HuH-7 (cell line): ENCODE results near the gene KCNN3.
"Not testable (repeated sequence)": the region's sequence is repeated elsewhere in the genome, so short reads cannot be mapped to it uniquely, and the experiment has no call there.

Experiments
- DNase-seq: peaks from one replicate; pipeline ENCODE4 v3.0.0; 2011; ENCODE audit warnings: low spot score

The KCNN3 gene

DNA sequence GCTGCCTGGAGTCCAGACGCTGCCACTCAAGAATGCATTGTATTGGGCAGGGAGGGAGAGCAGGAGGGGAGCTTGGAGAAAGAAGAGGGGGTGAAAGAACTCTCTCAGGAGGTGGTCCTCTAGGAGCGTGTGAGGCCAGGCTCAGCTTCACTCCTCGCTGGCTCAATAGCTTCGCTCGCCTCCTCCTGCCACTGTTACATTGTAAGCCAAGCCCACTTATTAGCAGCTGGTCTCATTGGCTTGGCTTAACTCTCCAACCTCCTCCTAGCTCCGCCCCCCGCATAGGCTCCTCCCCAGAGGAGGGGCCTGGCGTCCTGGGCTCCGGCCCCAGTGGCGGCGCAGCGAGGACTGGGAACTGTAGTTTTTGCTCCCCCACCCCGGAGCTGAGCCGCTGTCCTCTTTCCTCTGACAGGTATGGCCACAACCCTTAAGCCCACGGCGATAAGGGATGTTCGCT is at the start of gene KCNN3:
Gene KCNN3 (minus strand): TSS at position 167 of the 457 bp plus-strand sequence. CDS start 317 bp downstream, outside the sequence.
- peak; percentile 98 for DNase-seq

DNA sequence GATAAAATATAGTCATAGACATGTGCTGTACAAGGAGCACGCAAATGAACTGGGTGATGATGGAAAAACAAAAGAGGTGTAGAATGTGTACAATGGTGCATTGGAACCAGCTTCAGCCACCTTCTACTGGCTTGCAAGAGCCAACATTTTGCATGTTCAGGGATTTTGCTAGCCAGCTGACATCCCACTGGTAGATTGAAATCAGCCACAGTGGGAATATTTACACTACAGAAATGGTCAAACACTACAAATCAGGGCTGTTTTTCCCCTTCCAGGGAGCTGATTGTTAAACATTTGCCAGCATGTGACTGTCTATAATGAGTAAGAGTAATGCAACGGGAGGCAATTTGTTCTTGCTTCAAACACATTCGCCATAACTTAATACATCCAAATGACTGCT is 43.2 kb upstream of the KCNN3 start:
- DNase-seq, result no peak

DNA sequence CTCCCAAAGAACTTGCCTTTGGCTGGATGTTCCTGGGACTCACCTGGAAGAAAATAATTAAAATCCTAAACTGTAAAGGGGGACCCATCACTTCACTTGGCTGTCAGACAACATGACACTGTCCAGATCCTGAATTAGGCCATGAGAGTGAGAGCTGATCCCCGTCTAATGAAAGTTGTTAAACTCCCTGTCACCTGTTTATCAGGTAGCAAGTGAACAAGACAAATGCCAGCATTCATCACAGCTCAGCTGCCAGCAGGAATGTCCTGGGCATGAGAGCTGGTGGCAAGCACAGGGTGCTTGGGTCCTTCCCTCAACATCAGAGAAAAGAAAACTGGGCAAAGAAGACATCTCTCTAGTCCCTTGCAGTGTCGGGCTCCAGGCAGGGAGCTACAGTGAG is 42.7 kb upstream of the KCNN3 start:
- DNase-seq, result no peak

DNA sequence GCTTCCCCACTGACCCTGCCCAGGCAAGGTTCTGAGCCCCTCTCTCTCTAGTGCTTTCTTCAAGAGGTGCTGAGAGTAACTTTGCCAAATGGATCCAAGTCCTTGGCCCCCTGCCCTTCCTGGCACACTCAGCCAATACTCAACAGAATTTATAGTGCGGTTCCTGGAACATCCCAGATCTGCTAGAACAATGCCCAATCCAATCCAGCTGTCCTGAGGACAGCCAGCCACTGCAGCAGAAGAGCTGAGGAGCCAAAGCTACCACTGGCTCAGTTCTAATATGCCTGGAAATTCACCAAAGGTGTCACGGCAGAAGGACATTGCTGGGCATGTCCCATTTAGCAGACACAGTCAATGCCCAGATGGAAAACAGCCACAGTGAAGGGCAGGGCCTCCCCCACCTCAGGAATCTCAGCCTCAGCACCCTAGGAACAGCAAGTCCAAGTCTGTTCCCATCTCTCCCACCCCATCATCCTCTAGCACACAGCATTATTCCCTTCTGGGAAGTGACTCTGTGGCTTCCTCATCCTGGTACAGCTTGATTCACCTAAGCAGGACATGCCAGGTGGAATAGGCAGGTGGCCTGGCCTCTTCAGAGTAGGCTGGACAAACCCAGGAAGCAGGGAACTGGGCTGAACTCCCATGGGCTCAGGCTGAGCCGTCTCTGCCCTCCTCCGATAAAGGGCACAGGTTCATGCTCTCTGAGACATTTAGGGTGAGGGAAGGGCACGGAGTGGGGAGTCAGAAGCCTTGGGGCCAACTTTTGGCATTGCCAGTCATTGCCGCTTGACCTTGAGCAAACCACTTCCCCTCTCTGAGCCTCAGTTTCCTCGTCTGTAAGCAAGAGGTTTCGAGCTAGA is 41.8 kb upstream of the KCNN3 start:
- no peak for DNase-seq

DNA sequence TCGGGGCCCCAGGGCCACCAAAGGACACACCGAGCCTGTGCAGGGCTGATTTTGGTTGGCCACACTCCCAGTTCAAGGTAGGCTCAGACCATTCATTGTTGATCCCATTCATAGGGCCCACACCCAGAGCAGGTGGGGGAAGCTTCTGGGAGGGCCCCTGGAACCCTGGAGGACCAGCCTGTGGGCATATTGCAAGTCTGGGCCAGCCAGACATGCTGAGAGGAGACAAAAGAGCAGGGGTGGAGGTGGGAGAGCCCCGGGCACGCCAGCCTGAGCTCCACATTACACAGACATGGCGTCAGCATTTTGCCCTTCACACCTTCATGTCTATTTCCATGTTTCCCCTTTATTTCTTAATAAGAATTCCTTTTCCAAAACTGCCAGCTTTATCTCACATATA is 40.8 kb upstream of the KCNN3 start:
- DNase-seq, result no peak

DNA sequence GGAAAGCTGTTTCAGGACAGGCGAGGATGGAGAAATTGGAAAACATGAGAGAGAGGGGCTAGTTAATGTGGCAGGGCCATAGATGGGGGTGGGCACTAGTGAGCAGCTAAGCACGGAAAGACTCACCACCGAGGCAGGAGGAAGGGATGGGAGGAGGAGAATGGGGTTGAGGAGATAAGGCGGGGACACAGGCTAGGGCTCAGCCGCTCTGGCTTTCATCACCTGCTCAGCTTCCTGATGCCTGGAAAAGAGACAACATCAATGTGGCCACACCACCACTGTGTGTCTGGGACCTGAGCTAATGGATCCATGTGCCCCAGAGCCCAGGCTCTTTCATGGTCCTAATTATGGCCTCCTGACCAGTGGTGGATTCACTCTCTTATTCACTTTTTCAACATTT is 38.9 kb upstream of the KCNN3 start:
- no peak for DNase-seq

DNA sequence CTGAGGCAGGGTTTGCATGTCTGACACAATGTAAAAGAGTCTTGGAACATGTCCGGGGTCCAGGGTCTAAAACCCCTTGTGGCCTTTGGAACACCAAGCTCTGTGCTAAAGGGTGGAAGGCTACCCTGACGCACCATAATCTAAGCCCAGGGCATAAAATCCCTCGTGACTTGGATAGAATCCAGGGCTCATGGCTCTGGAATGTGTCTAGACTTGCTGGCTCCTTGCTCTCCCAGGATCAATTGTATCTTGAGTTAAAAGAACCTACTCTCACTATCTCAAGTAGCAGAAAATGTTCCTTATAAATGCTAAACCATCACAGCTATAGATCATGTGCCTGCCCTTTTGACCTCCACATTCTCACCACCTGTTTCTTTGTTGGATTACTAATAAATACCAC is 38.0 kb upstream of the KCNN3 start:
- DNase-seq, result not testable (repeated sequence)

DNA sequence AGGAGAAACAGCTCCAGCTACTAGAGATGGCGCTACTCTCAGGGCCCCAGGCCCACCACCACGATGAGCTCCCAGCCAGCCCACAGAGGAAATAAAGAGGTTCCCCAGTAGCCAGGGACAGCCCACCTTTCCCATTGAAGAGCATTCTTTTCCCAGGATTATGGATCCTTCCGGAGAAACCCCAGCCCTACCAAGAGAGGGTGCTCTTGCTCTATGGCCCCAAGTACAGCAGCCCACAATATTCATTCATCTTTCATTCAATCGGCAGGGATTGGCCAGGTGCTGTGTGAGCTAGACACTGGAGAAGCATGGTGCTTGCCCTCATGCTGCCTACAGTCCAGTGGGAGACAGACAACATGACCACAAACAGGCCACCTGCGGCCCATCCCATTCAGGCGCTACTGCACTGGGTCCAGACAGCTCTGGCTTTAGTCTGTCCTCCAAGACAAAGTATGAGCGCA is 36.6 kb upstream of the KCNN3 start:
- peak; percentile 44 for DNase-seq

DNA sequence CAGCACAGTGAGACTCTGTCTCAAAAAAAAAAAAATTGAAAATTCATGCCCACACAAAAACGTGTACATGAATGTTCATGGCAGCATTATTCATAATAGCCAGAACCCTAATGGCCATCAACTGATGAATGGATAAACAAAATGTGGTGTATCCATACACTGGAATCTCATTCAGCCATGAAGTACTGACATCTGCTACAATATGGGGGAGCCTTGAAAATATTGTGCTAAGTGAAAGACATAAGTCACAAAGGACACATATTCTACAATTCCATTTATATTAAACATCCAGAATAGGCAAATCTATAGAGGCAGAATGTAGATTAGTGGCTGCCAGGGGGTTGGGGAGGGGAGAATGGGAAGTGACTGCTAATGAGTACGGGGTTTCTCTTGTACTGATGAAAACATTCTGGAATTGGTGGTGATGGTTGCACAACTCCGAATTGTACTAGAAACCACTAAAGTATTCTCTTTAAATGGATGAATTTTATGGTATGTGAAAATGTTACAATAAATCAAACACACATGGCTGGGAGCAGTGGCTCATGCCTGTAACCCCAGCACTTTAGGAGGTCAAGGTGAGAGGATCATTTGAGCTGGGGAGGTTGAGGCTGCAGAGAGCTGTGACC is 33.0 kb upstream of the KCNN3 start:
- no peak for DNase-seq

DNA sequence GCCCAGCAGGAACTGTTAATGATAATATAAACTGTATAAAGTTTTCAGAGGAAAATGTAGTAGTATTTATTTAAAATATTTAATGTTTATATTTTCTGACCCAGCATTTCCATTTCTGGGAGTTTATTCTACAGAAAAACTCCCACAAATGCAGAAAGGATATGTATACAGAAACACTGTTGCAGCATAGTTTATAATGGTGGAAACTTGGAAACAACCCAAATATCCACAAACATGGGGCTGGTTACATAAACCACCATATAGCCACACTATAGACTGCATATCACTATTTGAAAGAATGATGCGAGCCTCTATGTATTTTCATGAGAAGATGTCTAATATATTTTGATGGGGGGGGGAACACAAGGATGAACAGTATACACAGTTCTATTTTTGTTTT is 31.5 kb upstream of the KCNN3 start:
- DNase-seq, result no peak

DNA sequence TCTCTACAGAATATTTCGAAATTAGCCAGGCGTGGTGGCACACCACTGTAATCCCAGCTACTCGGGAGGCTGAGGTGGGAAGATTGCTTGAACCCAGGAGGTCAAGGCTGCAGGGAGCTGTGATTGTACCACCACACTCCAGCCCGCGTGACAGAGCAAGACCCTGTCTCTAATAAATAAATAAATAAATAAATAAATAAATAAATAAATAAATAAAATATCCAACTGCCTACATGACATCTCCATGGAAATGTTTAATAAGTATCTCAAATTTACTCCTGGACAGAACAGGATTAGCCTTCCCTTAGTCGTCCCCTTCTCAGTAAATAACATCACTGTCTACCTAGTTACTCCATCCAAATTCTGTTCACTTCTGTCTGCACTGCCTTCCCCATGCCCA is 29.0 kb upstream of the KCNN3 start:
- DNase-seq, result no peak

DNA sequence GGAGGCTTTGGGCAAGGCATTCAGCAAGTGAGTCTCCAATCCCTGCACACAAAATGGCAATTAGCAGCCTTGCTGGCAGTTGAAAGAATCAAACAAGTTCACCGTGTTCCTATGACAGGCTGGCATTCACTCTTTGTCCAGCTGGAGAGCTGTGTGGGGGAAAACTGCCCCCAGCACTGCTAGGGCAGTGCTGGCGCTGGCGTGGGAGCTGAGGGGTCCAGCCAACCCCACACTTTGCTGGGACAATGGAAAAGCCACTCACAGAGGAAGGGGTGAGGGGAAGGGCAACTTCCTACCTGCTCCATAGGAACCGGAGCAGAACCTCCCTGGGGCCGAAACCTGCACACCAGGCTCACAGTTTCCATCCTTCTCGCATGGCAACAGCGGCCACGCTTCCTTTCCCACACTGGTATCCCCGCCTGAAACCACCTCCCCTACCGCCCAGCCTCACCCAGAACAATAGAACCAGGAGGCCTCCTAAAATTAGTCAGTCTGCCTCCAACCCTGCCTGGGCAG is 26.7 kb upstream of the KCNN3 start:
- no peak for DNase-seq

DNA sequence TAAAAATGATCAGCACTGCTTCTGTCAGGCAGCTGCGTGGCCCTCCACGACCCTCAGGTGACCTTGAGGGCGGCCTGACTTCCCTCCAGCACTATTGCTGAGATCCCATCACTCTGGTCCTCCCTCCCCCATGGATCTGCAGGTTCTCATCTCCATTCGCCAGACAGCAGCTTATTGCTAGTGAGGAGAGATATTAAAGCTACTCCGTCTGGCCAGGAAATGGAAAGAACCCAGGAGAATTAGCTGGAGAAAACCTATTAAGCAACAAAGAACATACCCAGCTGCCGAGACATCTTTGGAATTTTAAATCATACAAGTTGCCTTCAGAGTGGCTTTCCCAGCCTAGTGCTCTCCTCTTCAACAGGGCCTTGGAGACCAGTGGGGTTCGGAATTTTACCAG is 25.7 kb upstream of the KCNN3 start:
- DNase-seq, result no peak

DNA sequence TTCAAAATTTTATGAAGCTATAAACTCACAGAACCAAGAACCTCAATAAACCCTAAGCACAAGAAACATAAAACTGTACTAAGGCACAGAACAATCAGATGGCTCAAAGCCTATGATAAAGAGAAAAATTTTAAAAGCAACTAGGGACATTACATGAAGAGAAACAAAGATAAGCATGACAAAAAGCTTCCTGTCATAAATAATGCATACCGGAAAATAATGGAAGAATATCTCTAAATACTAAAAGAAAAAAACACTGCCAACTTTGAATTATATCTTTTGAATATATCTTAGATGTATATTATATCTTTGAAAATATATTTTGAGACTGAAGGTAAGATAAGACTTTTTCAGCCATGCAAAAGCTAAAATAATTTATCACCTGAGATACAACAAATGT is 21.4 kb upstream of the KCNN3 start:
- DNase-seq, result no peak

DNA sequence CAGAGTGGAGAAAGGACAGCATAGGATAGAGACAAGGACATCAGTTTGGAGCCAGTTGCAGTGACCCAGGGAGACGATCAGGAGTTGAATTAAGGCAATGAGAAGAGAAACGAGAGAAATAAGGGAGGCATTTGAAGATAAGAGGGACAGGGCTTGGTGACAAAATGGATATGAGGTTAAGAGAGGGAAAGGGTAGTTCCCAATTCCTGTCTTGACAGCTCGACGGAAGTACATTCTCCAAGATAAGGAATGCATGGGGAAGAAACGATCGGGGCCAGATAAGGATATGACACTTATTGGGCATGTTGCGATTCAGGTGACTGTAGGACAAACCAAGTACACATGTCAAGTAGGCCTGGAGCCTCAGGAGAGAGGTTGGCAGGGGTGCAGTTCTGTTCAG is 18.7 kb upstream of the KCNN3 start:
- DNase-seq, result no peak

DNA sequence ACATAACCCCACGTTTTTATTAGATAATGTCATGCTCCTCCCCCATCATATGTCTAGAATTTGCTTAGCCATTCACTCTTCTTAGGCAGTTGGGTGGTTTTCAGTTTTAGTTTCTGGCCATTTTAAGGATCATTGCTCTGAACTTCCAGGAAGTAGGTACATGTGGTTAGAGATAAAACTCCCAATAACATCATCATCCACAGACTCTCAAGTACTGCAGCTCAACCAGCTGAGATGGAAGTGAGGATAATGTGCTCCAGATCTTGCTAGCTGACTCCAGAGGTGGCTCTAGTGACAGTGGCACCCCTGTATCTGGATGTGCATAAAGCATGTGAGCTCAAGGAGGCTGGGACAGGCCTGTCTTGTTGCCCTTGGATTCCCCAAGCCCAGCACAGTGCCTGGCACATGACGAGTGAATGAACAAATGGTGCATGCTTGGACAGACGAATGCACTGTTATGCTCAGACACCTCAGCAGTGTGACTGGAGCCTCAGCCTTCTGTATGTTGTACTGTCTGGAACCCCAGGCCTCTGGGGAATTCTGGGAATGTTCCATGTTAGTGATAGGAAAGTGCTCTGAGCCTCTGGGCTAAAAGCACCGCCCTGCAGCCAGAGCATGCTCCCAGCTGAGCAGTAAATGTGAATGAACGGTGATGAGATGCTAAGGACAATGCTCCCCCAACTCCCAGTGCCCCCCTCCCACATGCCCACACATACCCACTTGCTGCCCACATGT is 16.4 kb upstream of the KCNN3 start:
- no peak for DNase-seq

DNA sequence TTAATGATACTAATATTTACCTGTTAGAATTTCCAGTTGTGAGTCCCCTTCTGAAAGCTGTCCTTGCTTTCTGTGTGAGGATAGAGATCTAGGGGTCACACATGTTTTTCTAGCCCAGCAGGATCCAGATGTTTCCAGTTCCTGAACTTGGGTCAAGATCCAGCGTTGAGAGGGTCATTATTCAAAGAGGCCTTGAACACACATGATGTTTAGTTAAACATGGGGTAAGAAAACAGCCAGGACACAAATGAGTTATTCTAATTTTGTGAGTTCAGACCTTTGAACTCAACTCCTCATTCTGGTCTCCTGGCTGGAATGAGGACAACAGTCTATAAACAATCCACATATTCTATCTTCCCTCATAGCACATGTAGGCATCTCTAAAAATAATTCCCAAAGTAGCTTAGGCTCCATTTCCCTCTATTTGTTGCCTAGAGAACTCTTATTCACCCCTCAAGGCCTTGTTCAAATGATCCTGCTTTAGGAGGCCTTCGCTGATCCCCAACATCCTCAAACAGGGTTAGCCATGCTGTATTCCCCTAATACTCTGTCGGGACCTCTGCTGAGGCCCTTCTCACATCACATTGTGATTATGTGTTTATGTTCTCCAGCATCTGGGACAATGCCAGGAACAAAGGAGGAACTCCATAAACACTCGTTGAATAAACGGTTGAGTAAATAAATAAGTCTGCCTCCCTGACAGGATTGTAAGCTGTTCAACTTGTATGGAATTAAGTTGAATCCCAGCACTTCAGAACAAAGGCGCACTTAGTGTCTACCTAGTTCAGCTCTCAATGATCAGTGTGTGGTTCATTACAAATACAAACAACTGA is 15.0 kb upstream of the KCNN3 start:
- no peak for DNase-seq

DNA sequence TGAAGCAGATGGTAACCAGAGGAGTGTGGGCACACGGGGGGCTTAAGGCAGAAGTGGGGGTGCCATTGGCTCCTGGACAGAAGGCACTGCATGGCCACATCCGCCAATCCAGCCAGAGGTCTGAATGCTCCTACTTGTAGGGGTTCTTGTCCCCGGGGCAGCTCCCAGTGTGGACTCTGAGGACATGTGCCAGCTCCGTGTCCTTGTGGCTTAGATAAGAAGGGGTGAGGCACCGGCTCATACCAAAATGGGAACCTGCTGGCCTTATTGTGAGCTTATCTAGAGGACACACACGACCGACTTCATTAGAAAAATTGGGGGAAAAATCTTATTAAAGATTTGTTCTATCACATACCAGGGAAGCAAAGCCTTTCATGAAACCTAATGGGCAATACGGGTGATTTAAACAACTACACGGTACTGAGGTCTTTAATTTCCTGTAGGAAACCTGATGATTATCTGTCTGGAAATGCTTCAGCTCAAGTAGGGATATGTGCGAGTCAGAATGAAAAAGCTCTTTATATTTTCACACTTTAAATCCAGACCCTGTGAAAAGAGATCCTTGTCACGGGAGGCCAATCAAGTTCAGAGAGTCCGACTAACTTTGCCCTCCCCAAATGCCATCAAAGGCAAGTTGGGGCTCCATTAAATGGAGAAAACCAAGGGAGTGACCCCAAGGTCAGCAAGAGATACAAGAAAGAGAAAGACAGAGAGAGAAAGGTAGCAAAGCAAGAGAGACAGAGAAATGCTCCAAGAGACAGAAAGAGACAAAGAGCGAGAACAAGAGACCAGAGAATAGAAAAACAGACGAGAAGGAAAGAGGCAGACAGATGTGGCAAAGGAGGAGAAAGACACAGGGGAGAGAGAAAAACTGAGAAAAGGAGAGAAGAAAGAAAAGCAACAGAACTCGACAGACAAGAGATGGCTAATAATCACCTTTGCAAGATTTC is 14.1 kb upstream of the KCNN3 start:
- no peak for DNase-seq

DNA sequence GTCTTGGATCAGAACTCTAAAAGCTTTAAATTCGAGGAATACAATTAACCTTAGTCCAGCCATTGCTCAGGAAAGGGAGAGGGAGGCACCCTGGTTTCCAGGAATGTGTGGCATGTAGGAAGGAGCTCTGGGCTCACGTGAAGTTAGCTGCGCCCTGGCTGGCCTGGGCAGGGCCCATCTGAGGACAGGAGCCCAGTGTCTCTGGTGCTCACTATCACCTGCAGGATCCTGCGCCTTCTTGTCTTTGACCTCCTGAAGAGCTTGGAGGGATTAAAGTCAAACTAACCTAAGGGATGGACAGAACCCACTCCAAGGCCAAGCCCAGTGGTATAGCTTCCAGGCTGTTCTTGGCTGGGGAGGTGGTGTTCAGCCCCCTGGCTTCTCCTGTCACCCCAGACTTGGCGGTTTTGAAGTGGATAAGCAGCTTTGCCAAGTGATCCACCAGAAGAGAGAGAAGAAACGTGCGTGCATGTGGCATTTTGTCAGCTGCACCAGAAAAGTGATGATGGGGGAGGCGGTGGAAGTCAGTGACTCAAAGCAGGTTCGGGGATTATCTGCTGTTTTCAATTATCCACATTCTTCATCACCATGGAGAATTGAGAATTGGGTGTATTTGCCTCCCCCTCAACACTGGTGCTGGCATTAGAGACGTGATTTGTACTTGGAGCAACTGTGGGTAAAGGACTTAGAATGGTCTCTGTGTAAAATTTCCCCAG is 11.9 kb upstream of the KCNN3 start:
- no peak for DNase-seq

DNA sequence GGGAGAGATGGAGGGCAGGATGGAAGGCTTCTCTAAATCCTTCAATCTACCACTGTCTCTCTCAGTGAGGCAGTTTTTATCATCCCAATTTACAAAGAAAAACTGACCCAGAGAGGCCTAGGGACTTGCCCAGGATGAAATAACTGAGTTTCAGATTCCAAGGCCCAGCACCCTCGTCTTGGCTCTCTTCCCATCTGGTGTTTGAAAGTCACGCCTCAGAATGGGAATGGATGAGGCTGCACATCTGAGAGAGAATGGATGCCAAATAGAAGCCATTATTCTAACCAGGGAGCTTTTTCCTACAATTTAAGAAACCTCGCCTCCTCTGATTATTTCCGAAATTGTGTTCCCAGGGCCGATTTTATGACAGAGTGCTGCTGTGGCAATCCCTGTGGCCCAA is 10.6 kb upstream of the KCNN3 start:
- DNase-seq, result no peak
